Panc1 (cell line): ENCODE results near the gene MAFG.

ENCODE experiments used
- POLR2AphosphoS5 ChIP-seq: IDR thresholded peaks from 2 replicates; pipeline ENCODE4 v1.6.1; 2012; ENCODE audit warnings: mild to moderate bottlenecking, low read depth, low read length, moderate library complexity
- SIN3A ChIP-seq: IDR thresholded peaks from 2 replicates; pipeline ENCODE4 v1.6.1; 2012; ENCODE audit warnings: low read depth, mild to moderate bottlenecking, low read length, moderate library complexity, borderline replicate concordance; ENCODE audit not compliant: insufficient read depth
- TF ChIP-seq, protein P1 (sequence below): fragments of 450-650 bp; IDR thresholded peaks from 2 replicates; pipeline ENCODE4 v1.5.1; 2017; ENCODE audit warnings: mild to moderate bottlenecking
- TF ChIP-seq, protein P2 (sequence below), 2 experiments: IDR thresholded peaks; 2 replicates each; pipeline ENCODE4 v1.6.1; 2011 to 2012; ENCODE audit warnings: low read depth in 2 of 2, control low read depth in 1 of 2, low read length in 1 of 2, mild to moderate bottlenecking in 1 of 2, moderate library complexity in 1 of 2; ENCODE audit not compliant: insufficient read depth in 1 of 2

DNA sequence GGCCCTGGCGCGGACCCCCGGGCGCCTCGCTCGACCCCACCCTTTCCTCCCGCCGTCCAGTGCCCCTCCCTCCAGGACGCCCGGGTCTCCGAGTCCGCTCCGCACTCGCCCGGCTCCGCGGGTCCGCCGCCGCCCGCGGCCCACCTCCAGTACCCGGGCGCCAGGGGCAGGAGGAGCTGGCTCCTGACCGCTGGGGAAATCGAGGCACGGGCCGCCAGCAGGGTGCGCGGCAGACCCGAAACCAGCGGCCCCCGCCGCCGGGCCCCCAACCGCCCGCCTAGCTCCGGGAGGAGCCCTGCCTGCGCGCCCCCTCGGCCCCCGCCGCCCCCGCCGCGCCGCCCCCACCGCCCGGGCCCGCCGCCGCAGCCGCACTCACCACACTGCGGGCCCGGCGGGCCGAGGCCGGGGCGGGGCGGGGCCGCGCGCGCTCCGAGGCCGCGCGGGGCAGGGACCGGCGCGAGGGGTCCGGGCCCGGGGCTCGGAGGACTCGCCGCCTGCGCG, 333 bp downstream of the MAFG start:
- TF ChIP-seq, protein P1, sequence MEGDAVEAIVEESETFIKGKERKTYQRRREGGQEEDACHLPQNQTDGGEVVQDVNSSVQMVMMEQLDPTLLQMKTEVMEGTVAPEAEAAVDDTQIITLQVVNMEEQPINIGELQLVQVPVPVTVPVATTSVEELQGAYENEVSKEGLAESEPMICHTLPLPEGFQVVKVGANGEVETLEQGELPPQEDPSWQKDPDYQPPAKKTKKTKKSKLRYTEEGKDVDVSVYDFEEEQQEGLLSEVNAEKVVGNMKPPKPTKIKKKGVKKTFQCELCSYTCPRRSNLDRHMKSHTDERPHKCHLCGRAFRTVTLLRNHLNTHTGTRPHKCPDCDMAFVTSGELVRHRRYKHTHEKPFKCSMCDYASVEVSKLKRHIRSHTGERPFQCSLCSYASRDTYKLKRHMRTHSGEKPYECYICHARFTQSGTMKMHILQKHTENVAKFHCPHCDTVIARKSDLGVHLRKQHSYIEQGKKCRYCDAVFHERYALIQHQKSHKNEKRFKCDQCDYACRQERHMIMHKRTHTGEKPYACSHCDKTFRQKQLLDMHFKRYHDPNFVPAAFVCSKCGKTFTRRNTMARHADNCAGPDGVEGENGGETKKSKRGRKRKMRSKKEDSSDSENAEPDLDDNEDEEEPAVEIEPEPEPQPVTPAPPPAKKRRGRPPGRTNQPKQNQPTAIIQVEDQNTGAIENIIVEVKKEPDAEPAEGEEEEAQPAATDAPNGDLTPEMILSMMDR, result no peak
- TF ChIP-seq, protein P2, sequence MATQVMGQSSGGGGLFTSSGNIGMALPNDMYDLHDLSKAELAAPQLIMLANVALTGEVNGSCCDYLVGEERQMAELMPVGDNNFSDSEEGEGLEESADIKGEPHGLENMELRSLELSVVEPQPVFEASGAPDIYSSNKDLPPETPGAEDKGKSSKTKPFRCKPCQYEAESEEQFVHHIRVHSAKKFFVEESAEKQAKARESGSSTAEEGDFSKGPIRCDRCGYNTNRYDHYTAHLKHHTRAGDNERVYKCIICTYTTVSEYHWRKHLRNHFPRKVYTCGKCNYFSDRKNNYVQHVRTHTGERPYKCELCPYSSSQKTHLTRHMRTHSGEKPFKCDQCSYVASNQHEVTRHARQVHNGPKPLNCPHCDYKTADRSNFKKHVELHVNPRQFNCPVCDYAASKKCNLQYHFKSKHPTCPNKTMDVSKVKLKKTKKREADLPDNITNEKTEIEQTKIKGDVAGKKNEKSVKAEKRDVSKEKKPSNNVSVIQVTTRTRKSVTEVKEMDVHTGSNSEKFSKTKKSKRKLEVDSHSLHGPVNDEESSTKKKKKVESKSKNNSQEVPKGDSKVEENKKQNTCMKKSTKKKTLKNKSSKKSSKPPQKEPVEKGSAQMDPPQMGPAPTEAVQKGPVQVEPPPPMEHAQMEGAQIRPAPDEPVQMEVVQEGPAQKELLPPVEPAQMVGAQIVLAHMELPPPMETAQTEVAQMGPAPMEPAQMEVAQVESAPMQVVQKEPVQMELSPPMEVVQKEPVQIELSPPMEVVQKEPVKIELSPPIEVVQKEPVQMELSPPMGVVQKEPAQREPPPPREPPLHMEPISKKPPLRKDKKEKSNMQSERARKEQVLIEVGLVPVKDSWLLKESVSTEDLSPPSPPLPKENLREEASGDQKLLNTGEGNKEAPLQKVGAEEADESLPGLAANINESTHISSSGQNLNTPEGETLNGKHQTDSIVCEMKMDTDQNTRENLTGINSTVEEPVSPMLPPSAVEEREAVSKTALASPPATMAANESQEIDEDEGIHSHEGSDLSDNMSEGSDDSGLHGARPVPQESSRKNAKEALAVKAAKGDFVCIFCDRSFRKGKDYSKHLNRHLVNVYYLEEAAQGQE (IDR thresholded peaks at IDR 0.05; ENCODE audit: insufficient read depth in 1 of 2, low read depth in 2 of 2, low read length in 1 of 2), result no peak
- TF ChIP-seq SIN3A (0 out of 2 replicates have a peak, but pooled peaks have one; percentile 7), POLR2AphosphoS5 (no peak)
